HuH-7 (cell line): ENCODE data around the gene NRIP1.

ENCODE experiments used
- DNase-seq: peaks from one replicate; pipeline ENCODE4 v3.0.0; 2011; ENCODE audit warnings: low spot score

NRIP1 gene

DNA sequence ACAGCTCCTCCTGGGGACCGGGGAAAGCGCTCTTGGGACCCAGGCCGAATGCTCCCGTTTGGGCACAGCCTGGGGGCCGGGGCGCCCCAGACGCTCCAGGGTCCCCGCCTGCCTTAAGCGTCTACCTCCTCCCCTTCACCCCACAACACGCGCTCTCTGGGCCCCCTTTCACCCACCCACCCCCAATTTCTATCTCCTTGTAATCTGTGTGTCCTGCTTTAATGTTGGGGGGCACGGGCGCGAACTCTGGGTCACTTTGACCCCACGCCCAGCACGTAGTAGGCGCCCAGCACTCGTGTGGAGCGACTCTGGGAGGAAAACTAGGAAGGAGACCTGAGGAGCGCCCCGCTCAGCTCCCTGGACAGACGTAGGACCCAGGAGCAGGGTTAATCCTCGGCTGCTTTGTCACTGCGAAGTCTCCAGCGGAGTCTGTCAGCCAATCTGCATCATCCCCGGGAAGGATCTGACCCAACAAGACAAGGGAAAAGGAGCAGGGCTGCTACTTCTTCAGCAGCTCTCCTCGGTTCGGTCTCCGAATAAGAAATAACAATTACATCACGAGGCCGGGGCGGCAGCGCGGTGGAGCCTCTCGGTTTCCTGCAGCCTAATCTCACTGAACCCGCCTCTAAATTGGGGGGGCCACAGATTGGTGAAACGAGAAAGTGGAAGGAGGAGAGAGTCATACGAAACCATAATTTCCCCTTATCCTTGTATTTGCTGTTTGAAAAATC is 757 bp upstream of the NRIP1 start:
- DNase-seq, result peak; percentile 49

DNA sequence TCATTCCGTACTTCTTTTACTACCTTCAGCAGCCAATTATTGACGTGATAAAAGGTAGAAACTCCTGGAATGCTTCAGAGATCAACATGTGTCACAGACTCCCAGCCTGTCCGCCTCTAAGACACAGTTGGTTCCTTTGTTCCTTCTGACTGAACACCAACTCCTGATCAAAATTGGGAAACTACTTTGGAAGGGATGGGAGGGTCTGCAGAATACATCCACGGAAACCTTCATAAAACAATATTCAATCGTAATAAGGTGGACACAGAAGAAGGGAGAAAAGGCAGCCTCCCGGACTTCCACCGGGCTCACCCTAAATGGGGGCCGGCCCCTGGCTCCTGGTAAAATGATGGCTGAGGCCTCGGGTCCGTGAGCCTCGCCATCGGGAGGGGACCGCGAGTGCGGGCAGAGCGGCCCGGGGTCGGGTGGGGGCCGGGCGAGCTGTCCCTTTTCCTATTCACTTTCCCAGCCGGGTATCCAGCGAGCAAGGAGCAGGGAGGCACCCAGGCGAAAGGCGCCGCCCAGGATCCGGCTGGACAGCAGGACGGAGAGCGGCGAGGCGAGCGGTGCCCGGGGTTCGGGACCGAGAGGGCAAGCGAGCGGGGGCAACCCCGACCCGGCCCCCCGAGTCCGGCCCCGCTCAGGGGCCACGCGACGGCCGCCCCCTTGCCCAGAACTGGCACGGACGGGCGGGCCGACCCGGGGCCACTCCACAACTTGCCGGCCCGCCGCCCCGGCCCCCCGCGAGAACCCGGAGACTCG is 805 bp downstream of the NRIP1 start:
- DNase-seq, result no peak

DNA sequence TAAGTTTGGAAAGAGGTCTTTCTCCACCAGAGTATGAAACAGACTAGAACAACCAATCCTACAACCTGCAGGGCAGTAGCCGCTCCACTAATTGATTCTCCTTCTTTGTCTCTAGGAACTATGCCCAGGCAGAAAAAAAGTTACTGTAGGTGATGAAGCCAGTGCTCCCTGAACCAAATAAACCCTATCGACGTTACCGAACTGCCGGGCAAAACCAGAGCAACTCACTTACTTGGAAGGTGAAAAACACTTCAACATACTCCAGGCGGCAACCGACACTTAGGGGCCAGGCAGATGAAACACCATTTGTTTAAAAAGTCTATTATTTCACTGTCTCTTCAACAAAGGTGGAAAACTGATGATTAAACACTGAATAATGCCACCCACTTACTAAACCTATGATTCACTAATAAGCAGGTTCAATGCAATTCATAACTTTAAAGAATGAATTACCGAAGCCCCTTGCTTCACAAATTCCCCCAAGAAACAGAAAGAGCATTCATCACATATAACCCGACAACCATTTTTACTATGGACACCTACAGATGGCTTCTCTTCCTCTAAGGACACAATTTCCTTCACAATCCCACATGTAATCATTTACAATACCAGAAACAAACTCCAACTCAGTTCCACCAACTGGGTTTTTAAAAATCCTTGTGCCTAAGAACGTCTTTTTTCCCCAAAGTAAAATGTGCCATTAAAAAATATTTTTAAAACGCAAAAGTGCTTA is 1.6 kb downstream of the NRIP1 start:
- DNase-seq, result no peak

DNA sequence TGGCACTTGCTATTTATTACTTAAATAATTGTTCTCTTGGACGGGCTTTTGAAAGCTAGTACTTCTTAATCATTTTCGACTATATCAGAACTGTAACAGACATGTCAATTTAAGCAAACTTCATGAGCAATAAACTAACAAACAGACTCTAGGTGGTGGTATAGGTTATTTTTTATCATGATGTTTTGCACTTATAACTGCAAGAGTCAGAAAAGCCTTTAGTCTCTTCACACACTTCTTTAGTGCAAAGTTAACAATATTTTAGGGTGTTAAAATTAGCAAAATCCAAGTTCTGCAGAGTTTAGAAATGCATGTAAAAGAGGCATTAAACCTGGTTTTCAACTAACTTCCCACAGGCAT is 2.2 kb downstream of the NRIP1 start:
- DNase-seq, result no peak

DNA sequence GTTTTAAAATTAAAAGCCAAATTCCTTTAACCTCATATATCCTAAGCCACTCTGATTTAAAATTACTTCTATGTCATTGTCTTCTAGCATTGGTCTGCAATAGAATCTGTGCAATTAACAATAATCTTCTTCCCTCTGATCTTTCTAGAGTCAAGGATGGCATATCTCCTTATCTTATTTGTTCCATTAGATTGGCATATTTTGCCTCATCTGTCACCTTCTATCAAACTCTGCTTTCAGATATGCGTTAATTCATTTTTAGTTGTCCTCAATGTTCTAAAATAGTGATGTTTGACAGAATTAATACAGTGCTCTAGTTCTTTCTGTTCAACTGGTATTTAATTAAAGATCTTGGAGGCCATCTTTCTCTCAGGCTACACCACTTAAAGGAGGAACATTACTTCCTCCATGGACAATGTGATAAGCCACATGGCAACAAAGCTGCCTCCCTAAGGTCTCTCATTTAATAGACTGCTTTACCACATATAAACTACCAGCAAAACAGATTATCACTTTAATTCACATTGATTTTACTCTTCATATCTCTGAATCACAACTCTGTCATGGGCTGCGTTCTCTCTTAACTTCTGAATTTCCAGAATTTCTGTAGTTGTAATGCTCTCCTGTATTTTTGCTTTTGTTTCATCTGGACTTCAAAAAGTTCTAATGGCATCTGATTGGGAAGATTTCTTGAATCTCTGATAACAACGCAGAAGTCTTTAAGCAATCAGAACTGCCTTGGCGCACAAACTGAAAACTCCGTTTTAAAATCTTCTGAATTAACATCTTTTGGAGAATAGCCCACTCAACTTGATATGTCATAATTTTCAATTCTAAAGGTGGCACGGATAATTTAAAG is 2.8 kb downstream of the NRIP1 start:
- DNase-seq, result no peak

DNA sequence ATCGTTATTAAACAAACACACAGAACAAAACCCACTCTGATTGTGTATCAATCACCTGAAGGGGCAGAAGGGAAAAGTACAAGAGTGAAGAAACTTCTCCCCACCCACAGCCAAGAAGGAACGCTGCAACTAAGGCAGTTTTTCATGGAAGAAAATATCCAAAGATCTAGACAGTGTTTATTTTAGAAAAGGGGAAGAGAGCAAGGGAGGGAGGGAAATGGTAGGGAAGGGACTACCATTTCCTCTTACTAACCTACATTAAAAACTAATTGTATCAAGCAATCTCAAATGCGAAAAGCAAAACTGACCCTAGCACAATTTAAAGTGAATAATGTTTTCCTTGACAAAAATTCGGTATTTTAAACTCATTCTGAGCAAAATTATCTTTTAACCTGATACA is 3.5 kb downstream of the NRIP1 start:
- no peak for DNase-seq

DNA sequence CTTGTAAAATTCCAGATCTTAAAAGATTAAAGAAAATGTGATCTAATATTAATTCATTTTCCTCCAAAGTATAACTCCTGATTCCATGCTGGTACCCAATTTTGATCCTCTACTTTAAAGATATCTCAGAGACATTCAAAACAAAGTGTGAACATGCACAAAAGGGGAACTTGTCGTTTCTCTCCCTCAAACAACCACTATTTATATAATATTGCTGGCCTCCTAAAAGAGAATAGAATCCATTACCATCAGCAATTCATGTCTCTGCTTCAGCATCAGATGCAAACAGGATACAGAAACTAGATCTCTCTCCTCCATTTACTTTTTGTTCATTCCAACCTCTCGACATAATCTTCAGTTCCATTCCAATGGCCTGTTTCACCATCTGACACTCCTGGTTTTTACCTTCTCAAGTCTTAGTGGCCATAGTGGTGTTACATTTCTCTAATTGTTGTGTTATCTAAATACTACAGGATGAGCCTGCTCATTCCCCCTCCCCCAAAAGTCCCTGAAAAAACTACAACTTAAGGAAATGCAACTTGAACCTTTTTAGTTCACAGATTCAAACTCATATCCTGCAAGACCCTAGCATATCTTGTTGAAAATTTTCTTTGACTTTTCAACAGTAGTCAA is 4.1 kb downstream of the NRIP1 start:
- no peak for DNase-seq

DNA sequence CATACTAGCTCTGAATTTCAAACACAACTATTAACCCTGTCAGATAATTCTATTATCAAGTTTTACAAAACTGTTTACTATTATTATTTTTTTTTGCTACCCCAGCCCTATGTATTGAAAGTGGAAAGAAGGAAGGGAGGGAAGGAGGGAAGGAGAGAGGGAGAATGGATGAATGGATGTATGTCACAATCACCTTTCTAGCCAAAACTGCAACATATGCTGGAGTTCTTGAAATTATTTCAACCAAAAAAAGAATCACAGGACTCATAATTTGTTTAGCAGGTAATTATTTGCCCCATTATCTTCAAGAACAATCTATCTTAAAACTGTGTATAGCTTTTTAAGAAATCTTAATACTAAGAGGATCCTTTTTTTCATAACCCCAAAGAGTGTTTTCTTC is 5.4 kb downstream of the NRIP1 start:
- DNase-seq, result no peak

DNA sequence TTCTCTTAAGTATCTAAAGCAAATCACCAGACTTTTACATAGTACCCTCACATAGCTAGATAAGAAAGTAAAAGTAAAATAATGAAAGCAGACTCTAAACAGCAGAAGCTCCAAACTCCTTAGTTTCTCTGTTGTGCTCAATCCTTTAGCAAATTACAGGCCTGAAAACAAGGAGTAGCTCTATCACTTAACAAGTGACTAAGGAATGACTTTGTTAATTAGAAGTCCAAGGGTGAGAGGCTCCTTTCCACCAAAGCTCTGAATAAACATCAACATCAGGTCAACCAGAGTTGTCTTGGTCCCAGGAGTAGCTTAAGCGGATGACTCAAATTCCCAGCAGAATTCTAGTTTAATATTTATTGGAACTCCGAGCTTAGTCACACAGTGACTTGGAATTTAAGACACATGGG is 5.9 kb downstream of the NRIP1 start:
- DNase-seq, result no peak

DNA sequence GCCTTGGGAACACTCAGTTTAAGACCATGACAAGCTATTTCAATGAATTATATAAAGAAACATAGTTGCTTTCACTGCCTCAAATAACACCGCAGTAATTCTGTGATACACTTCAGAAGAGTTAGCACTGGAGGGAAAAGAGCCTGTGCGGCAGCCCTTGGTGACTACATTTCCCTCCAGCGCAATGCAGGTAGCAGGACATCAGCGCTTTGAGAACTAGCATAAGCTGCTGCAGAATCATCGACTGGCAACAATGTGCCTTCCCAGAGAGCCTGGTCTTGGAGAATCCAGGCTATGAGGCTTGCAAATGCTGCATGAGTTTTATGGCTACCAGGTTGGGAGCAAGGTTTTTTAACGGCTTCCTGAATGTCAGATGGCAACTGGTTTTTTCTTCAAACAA is 7.5 kb downstream of the NRIP1 start:
- DNase-seq, result no peak

DNA sequence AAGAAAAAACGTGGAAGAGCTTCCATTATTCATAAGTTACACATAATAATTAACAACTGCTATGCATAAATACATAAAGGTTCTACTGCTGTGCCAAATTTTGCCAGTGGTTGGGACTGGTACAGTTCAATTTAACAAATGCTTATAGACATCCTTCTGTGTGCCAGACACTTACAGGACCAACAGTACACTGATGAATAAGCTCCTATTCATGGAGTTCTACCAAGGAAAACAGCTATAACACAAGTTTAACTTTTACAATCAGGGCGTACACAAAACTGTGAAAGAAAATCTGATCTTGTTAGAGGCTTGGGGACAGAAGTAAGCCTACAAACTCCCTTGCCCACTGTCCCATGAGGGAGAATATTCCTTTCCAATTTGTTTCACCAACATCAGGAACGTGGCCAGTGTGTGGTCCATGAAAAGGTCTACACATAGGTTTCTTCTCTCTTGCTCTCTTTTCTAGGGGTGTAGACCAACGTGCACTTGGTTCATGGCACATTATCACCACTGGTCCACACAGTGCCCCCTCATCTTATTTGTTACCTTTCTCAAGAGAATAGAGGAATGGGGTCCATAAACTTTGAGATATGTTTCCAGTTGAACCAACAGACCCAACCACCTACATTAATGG is 10.1 kb downstream of the NRIP1 start:
- DNase-seq, result no peak

DNA sequence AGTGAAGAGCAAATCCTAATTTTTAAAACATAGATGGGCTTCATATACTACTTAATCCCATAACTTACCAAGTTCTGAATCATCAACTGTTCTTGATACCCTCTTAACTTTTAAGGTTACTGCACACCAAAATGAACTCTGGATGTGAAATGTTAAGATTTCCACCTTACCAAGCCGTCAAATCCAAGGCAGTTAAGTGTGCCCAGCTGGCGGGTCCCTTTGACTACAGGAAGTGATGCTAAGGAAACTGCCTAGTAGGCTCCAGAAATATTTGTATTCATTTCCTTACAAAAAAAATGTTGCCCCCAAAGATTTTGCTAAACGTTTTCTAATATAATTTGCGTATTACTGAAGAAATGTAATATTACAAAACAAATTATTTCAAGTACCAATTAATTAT is 10.7 kb downstream of the NRIP1 start:
- DNase-seq, result no peak

DNA sequence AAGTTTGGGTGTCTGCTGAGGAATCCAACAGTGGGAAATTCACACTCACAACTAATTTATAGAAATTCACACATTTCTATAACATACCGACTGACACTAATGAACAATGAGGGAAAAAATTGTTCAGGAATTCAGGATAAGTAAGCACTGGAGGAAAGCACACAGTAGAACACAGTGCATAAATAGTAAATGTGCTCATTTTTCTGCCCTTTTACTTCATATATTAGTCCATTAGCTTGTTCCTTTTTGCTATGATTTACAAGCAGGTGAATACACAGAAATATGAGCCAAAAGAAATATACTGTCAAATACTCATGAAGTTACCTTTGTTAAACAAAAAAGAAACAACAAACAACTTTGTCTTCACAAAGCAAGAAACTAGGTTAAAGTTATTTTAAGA is 11.3 kb downstream of the NRIP1 start:
- no peak for DNase-seq

DNA sequence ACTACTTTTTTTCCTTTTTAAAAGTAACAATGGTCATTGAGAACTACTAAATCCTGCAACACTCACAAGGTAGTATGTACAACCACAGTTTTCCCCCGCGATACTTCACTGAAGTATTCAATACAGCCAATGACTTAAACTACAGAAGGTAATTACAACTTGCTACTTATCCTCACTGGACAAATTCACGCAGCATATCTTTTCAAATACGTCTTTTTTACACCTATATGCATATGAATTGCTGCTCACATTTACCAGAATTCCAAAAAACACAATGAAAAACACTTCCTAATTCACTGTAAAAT is 12.4 kb downstream of the NRIP1 start:
- DNase-seq, result no peak

DNA sequence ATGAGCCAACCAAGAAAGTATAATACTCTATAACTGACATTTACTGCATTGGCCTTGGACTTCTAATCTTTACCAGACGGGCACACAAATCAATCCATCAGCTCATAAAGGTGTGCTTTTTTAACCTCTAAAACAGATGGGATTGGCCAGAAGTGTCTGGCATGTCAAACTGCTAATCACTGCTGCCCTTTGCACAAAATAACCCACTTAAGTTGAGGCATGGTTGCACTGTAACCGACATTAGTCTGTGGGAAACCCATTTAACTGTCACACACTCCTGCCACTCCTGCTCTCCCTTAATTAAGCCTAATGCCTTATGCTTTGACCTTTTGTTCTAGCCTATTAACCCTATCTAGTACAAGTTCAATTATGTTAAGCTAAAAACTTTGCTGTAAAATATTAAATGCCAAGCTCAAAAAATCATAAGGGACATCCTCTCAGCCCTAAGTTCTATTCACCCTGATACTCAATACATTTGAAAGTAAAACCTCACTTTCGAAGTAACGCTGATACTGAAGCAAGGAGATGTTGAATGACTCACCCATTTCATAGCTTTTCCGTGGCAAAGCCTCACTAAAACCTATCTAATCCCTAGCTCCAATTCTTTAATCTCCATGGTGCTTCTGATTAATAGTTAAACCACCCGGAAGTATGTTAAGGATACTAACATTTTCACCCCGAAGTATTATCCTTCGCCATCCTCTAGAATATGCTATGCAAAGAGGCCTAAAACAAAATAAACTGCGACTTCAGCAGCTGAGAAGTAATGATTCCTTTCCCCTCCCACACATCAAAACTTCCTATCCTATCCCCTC is 12.9 kb downstream of the NRIP1 start:
- no peak for DNase-seq

DNA sequence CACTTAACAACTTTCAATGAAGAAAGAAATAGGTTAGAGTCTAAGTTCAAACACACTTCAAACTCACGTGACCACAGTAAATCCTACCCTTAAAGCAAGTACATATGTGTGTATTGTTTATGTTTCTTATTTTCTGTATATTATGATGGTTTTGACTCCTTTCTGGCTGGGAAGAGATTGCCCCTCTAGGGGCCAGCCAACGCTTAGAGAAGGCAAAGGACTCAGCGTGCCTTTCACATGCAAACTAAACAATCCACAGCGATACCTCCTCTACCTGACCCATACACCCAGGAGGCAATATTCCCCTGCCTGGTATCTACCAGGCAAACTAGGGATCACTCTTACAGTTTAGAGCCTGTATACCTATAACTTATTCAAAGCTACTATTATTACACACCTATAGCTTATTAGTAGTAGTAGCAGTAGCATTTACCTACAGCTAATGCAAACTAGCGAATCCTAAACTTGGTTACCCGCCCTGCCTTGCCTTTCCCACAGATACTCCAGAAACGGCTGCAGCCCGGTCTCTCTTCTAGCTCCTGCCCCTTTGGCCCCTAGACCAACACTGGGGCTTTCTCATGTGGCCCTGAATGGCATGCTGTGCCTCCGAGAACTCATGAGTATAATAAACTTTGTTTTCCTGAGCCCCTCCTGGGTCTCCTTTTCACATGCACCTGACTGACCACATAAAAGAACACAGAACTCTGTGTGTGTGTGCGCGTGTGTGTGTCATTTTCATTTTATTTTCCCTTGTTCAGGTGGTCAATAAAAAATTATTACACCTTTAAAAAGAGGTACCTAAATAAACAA is 14.0 kb downstream of the NRIP1 start:
- no peak for DNase-seq

DNA sequence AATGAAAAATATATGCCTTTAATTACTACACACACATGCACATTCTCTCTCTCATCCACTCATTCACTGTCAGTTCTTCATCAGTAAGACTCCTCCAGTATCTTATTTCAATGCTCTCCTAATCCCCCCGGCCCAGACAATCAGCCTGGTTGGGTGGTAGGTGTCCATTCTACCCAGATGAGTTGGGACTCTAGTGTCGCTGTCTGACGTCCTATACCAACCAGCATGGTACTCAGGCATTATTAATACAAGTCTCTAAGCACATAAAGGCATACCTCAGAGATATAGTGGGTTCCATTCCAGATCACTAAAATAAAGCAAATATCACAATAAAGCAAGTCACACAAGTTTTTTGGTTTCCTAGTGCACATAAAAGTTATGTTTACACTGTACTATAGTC is 19.8 kb downstream of the NRIP1 start:
- no peak for DNase-seq

DNA sequence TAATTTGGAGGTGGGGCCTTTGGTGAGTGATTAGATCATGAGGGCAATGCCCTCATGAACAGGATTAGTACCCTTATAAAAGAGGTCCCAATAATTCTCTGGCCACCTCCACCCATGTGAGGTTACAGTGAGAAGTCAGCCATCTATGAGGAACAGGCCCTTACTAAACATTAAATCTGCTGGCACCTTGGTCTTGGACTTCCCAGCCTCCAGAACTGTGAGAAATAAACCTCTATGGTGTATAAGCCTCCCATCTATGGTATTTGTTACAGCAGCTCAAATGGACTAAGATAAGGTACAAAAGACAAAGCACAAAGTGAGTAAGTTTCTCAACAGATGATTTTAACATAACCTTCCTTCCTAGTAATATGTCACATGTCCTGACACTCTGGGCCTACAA is 22.3 kb downstream of the NRIP1 start:
- no peak for DNase-seq

DNA sequence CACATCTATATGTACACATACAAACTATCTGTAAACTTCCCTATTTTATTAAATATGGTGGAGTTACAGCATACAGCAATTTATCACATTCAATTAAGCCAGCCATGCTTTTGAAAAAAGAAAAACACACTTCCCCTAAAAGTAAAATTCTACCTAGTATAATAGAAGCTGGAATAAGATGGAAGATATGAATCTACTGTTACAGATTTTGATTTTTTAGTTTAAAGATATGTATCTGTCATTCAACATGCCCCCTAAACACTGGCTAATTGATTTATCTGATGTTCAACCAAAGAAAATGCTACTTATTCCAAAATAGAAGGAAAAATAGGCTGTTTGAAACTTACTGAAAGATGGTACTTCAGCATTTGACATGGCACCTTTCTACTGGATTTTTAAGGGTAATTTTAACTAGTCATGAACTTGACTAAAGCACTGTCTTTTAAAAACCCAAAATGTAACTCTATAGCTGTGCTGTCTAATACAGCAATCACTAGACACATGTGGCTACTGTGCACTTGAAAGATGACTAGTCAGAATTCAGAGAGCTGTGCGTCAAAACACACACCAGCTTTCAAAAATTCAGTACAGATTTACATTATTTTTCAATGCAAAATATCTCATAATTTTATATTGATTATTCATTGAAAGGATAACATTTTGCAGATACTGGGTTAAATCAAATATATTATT is 25.0 kb downstream of the NRIP1 start:
- no peak for DNase-seq
